ENCODE data around the gene AKR7A2.
"Not testable (repeated sequence)": the region's sequence is repeated elsewhere in the genome, so short reads cannot be mapped to it uniquely, and the experiment has no call there.

- not testable (repeated sequence) for TF ChIP-seq OSR1 (CRISPR knock-in tag; IDR thresholded peaks at IDR 0.05); ZFP30 (CRISPR knock-in tag; IDR thresholded peaks at IDR 0.05); RARB (CRISPR knock-in tag; IDR thresholded peaks at IDR 0.05); TCF4 (CRISPR knock-in tag; IDR thresholded peaks at IDR 0.05; ENCODE audit: borderline replicate concordance); CSDC2 (CRISPR knock-in tag; IDR thresholded peaks at IDR 0.05); ESRRG (CRISPR knock-in tag; IDR thresholded peaks at IDR 0.05)
Measured at GRCh38 chr1:19288324-19289241, 23.4 kb downstream of the AKR7A2 start, which contains the start of gene AKR7A3.

Measured in SK-N-SH treated with all-trans-retinoic acid at 6 μM for 48 hours (cell line).